ENCODE results near the gene PRPF19. TPM values are rescaled to one million over a fixed set of nuclear protein-coding genes. Genes with fewer than 3 reads are reported as not detected.

PRPF19 gene
- total and polyA plus RNA-seq, 2 of the 13 experiments (the other 11 are each of a cell fraction or from before 2014, with no cell fraction given) = 27.4 to 91.1 TPM

GRCh38 chr11:60880643-60881282, 25.6 kb downstream of the PRPF19 start (continued):
- TF ChIP-seq ZGPAT (CRISPR knock-in tag; IDR thresholded peaks at IDR 0.05) (peak; percentile 98), ZNF83 (CRISPR knock-in tag; IDR thresholded peaks at IDR 0.05; ENCODE audit: borderline replicate concordance) (no peak), NCOA2 (CRISPR knock-in tag; IDR thresholded peaks at IDR 0.05) (peak; percentile 95), CENPBD1 (CRISPR knock-in tag; IDR thresholded peaks at IDR 0.05; ENCODE audit: borderline replicate concordance, low read depth) (no peak), NFE2L1 (CRISPR knock-in tag; IDR thresholded peaks at IDR 0.05; ENCODE audit: borderline replicate concordance) (no peak), KAT2B (IDR thresholded peaks at IDR 0.05; ENCODE audit: borderline replicate concordance, low read depth, low read length) (no peak), ZNF275 (CRISPR knock-in tag; IDR thresholded peaks at IDR 0.05; ENCODE audit: borderline replicate concordance) (no peak; the same call in 1 of the 2 replicates), ZNF362 (CRISPR knock-in tag; IDR thresholded peaks at IDR 0.05; ENCODE audit: borderline replicate concordance) (peak; percentile 50; the same call in 1 of the 2 replicates), ZNF766 (CRISPR knock-in tag; IDR thresholded peaks at IDR 0.05; ENCODE audit: borderline replicate concordance) (peak; percentile 72; the same call in 1 of the 2 replicates), SALL1 (CRISPR knock-in tag; IDR thresholded peaks at IDR 0.05) (peak; percentile 100), AGO1 (IDR thresholded peaks at IDR 0.05; ENCODE audit: low read depth, low read length, poor library complexity, severe bottlenecking) (no peak), ZNF432 (CRISPR knock-in tag; IDR thresholded peaks at IDR 0.05; ENCODE audit: borderline replicate concordance) (no peak), ZNF792 (CRISPR knock-in tag; IDR thresholded peaks at IDR 0.05) (peak; percentile 99), MED8 (CRISPR knock-in tag; IDR thresholded peaks at IDR 0.05; ENCODE audit: insufficient replicate concordance) (no peak), SIX1 (CRISPR knock-in tag; IDR thresholded peaks at IDR 0.05; ENCODE audit: borderline replicate concordance) (peak; percentile 98), ZNF337 (CRISPR knock-in tag; IDR thresholded peaks at IDR 0.05; ENCODE audit: borderline replicate concordance, low read depth) (no peak), HES4 (CRISPR knock-in tag; IDR thresholded peaks at IDR 0.05; ENCODE audit: borderline replicate concordance) (no peak), TBX3 (IDR thresholded peaks at IDR 0.05; ENCODE audit: borderline replicate concordance) (peak; percentile 98), BRD4 (CRISPR knock-in tag; IDR thresholded peaks at IDR 0.05) (no peak), TOE1 (CRISPR knock-in tag; IDR thresholded peaks at IDR 0.05) (no peak), HOXA3 (CRISPR knock-in tag; IDR thresholded peaks at IDR 0.05) (peak; percentile 95), ZNF816 (CRISPR knock-in tag; IDR thresholded peaks at IDR 0.05; ENCODE audit: borderline replicate concordance) (peak; percentile 64; the same call in 1 of the 2 replicates), RAD21 (CRISPR knock-in tag; IDR thresholded peaks at IDR 0.05) (no peak), ZNF768 (CRISPR knock-in tag; IDR thresholded peaks at IDR 0.05) (no peak), IRF9 (CRISPR knock-in tag; IDR thresholded peaks at IDR 0.05; ENCODE audit: borderline replicate concordance) (peak; percentile 86)

Measured in HepG2 (cell line).